NCI-H2227 treated with DMSO at 0.1 percent for 48 hours (cell line): ENCODE measurements around the gene POLR2E.

Source experiments
- DNase-seq: peaks from one replicate; lab custom pipeline; 2025; lab: John Stamatoyannopoulos, UW

The POLR2E gene

DNA sequence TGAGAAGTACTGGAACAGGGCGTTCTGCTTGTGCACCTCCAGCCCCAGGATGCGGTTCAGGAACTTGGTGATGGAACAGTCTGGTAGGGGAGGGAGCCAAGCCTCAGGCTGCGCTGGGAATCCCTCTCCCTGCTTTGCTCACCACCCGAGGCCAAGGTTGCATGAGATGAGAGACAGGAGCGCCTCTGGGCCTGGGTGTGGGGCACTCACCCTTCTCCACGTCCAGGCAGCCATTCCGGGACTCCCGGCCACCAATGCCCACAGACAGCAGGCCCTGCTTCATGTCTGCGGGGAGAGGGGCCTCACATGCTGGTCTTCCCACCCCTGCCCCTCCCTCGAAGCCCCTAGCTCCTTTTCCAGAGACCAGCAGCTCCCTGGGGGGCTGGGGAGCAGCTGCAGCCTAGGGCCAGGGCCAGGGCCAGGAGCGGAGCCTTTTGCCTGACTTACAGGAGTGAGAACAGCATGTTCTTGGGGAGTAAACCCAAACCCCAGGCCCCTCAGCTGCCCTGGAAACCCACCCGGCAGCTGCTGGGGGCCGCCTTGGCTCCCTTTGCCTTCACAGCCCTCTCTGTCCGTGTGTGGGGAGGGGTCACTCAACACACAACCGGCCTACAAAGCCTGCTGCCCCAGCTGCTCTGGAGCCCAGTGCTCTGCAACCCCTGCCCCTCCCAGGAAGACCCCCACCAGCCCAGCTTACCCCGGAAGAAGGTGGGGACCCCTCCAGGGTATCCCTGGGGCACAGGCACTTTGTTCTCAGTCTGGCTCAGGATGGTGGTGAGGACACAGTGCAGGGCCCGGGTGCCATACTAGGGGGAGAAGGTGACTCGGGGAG, 15.8 kb upstream of the POLR2E start:
- no peak for DNase-seq

- no peak for DNase-seq
Observed at GRCh38 chr19:1109697-1110671, 14.8 kb upstream of the POLR2E start.

- no peak for DNase-seq
Observed at GRCh38 chr19:1109032-1109551, 13.9 kb upstream of the POLR2E start.

DNA sequence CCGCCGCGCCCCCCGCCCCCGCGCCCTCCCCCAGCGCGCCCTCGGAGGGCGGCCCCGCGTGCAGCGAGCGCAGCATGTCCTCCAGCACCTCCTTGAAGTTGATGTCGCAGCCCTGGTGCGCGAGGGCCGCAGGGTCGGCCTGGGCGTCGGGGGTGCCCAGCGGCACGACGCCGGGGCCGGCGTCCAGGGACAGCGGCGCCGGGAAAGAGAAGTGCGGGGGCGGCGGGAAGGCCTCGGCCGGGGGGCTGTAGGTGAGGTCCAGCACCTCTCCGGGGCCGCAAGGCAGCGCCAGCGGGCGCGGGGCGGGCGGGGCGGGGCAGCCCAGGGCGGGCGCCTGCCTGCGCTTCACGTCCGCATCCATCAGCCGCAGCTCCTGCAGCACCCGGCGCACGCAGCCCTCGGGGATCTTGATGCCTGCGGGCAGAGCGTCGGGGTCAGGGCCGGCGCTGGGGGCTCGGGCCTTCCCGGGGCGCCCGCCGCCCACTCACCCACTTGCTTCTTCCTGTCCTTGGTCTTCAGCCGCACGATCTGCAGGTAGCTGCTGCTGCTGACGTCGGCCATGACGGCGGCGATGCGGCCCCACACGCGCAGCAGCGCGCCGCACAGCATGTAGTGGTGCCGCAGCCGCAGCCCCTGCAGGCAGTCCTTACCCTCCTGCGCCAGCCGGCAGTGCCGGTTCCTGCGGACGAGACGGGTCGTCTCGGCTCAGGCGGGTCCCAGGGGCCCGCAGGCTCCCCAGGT, 13.3 kb upstream of the POLR2E start:
- DNase-seq: no peak

DNA sequence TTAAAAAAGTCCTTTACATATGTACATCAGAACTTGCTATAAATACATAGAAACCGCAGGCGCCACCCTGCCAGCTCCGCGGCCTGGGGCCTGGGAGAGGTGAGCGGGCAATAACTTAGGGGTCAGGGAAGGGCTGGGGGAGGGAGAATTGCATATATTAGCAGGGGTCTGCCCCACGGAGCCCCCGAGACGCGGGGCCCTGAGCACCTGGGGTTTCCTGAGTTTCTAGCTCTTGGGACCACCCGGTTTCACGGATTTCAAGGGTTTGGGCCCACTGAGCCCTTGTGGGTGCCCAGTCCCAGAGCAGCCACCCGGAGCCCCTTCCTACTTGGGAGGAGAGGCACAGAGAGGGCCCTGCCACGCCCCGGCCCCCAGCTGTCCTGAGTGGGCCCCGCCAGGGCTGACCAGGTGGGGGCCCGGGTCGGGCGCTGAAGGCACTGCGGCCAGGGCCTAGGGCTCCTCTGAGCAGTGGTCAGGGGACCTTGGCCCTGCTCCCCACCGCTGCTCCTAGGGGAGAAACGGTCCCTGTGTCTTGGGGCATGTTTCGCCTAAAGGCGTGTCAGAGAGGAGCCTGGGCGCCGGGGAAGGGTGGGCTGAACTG, 12.6 kb upstream of the POLR2E start:
- DNase-seq: no peak

- no peak for DNase-seq
Observed at GRCh38 chr19:1106841-1107660, 11.9 kb upstream of the POLR2E start.

- no peak for DNase-seq
Observed at GRCh38 chr19:1105873-1106840, 11.0 kb upstream of the POLR2E start.

- no peak for DNase-seq
Observed at GRCh38 chr19:1105008-1105872, 10.1 kb upstream of the POLR2E start.

DNA sequence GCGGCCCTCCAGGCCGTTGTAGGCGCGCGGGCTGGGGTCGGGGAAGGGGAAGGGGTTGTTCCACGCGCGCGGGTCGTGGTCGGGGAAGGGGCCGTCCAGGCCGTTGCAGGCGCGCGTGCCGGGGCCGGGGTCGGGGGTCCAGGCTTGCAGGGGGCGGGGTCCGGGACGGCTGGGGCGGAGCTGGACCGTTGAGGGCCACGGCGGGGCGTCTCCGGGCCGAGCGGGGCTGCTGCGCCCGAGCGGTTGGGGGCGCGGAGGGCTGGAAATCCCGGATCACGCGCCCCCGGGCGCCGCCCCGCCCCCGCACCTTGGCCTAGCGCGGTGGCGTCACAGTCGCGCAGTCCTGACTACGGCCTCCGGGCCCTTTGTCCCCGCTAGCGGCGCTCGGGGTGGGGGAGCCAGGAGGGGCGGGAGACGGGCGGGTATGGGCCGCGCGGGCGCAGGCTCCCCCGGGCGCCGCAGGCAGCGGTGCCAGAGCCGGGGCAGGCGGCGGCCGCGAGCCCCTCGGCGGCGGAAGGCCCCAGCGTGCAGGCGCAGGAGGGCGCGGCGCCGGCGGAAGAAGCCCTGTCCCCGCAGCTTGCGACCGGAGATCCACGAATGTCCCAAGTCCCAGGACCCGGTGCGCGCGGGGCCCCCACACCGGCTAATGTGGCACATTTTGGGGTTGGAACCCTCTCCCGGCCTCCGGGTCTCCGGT, 9.3 kb upstream of the POLR2E start:
- peak; percentile 17 for DNase-seq

DNA sequence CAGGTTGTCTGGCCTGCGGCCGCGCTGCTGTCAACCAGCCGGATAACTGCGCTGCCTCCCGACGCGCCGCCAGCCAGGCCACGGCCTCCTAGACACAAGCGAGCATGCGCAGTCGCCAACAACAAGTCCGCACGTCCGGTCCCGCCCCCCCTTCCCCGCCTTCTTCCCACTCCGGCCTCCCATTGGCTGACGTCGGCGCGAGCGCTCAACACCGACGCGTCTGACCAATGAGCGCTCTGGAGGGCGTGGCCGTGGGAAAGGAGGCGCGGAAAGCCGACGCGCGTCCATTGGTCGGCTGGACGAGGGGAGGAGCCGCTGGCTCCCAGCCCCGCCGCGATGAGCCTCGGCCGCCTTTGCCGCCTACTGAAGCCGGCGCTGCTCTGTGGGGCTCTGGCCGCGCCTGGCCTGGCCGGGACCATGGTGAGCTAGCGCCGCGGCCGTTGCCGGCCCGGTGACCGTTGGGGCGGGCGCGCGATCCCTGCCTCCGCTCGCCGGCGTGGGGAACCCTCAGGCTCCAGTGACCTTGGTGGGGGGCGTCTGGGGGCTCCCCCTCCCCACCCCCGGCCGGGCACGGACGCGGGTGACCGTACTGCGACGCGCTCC, 8.6 kb upstream of the POLR2E start, which contains the start of gene GPX4:
Gene GPX4, plus strand, starts transcription at position 287 of the 603 bp plus-strand sequence. Its CDS starts 50 bp downstream, at position 337.
- DNase-seq: peak; percentile 94

- no peak for DNase-seq
Observed at GRCh38 chr19:1103132-1103707, 8.0 kb upstream of the POLR2E start.

DNA sequence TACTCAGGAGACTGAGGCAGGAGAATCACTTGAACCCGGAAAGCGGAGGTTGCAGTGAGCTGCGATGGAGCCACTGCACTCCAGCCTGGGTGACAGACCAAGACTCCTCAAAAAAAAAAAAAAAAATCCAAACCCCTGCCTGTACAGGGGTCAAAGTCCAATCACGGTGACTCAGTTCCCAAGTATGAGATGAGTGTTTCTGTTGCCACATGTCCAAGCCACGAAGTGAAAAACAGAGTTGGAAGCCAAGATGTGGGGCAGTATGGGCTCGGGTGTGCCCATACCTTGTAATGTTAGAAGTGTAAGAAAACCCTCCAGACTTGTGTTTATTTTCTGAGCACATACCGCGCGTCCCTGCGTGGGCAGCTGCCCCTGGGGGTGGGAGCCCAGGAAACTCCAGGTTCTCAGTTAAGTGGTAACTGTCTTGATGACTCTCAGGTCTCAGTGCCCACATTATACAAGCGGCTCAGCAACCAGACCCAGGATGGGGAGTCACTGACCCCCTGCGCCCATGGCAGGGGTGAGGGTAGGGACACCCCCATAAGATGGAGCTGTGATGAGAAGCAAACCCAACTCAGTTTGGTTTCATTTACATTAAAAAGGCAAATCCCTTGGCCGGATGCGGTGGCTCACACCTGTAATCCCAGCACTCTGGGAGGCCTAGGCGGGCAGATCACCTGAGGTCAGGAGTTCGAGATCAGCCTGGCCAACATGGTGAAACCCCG, 7.4 kb upstream of the POLR2E start:
- DNase-seq: no peak

- DNase-seq: no peak
Observed at GRCh38 chr19:1101337-1101698, 6.1 kb upstream of the POLR2E start.

DNA sequence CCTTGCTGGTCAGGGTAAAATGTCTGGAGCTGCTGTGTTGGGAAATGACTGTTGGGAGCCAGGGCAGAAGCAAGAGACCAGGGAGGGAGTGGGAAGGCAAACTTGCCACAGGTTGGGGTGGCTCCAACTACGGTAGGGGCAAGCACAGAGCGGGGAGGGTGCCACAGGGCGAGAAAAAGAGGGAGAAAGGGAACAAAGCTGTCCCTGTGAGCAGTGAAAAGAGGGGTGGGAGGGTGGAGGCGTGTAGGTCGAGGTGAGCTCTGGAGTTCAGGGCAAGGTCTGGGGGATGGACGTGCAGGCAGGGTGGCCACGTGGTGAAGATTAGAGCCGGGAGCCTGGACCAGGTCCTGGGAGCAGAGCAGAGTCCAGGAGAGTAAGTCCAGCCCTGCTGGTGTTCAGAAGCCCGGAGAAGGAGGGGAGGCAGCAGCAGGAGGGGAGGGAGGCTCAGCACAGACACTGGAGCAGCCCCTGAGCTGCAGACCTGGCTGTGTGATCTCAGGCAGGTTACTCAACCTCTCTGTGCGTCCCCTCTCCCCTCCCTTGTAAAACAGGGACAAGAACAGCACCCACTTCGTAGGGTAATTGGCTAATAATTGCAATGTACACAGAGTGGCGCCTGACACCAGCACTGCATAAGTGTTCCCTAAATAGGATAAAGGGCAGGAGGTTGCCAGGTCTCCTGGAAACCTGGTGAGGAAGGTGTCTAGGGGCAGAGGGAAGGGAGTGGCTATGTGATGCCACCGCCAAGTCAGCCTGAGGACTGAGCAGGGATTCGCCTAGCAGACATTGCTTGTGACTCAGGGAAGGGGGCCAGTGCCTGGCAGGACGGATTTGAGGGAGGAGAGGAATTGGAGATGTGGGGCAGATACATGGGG, 3.2 kb upstream of the POLR2E start:
- no peak for DNase-seq

DNA sequence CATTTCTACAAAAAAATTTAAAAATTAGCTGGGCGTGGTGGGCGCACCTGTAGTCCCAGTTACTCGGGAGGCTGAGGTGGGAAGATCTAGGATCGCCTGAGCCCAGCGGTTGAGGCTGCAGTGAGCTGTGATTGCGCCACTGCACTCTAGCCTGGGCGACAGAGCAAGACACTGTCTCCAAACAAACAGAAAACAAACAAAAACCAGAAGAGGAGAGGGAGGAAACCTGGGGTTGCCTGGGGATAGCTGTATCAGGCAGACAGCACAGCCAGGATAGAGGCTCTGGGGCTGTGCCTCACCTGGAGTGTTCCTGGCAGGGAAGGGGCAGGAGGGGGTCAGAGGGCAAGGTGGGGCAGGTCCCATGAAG, 2.6 kb upstream of the POLR2E start:
- no peak for DNase-seq

- DNase-seq: no peak
Observed at GRCh38 chr19:1094655-1094977, 559 bp downstream of the POLR2E start.
